Osteocyte (in vitro differentiated cells): ENCODE data around the gene LRRFIP1. TPM values are rescaled to one million over a fixed set of nuclear protein-coding genes. Genes with fewer than 3 reads are reported as not detected.

Experiments used
- DNase-seq: peaks from one replicate; pipeline ENCODE4 v3.0.0; 2021; ENCODE audit warnings: mixed read lengths; ENCODE audit not compliant: unreplicated experiment; ENCODE audit errors: extremely low spot score
- H3K27ac Mint-ChIP-seq: one replicate; pipeline ENCODE4 v1.8.0; 2021; ENCODE audit warnings: mild to moderate bottlenecking, mixed read lengths; ENCODE audit not compliant: unreplicated experiment
- H3K27me3 Mint-ChIP-seq: one replicate; pipeline ENCODE4 v1.8.0; 2021; ENCODE audit warnings: mixed read lengths; ENCODE audit not compliant: unreplicated experiment
- H3K36me3 Mint-ChIP-seq: one replicate; pipeline ENCODE4 v1.8.0; 2021; ENCODE audit warnings: mixed read lengths; ENCODE audit not compliant: unreplicated experiment
- H3K4me1 Mint-ChIP-seq: one replicate; pipeline ENCODE4 v1.8.0; 2021; ENCODE audit warnings: mixed read lengths; ENCODE audit not compliant: unreplicated experiment
- H3K4me3 Mint-ChIP-seq: one replicate; pipeline ENCODE4 v1.8.0; 2021; ENCODE audit warnings: mild to moderate bottlenecking, moderate library complexity, mixed read lengths; ENCODE audit not compliant: unreplicated experiment
- H3K9me3 Mint-ChIP-seq: one replicate; pipeline ENCODE4 v1.8.0; 2021; ENCODE audit warnings: mixed read lengths; ENCODE audit not compliant: unreplicated experiment
- total RNA-seq: library from RNA; stranded (reverse); gene quantifications from 2 replicates; pipeline ENCODE4 v1.2.1, GENCODE V29; 2021
- TF ChIP-seq, protein P1 (sequence below): fragments of 200-600 bp; sonication (generic); IDR thresholded peaks from 2 replicates; pipeline ENCODE4 v1.5.0; 2021; ENCODE audit warnings: antibody characterized with exemption, mild to moderate bottlenecking, moderate library complexity

The LRRFIP1 gene
- total RNA-seq, 1 donor from 2014 or later: 79.9 TPM

DNA sequence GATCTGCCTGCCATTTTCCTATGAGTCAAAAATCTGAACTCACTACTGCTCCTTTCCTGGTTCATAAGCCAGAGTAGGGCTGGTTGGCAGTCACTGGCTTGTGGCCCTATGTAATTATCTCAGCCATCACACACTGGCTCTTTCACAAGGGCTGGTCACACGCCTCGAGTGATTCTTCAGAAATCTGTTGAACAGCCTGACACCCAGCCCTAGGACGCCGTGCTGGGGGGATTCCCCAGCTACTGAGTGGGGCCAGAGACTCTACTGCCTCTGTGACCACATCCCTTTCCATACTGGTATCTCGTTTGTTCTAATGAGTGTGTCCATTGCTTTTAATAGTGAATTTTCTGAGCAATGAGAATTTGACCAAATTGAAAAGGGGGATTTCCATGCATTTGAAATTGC, 125.4 kb downstream of the LRRFIP1 start:
- DNase-seq: no peak
- Mint-ChIP-seq H3K9me3 (no peaks in the 10 kb centered on the region), H3K36me3 (peaks cover 65% of the 10 kb centered on the region), H3K4me1 (no peaks in the 10 kb centered on the region), H3K4me3 (no peak overlapping the region), H3K27ac (no peak overlapping the region), H3K27me3 (no peaks in the 10 kb centered on the region)
- TF ChIP-seq, protein P1, sequence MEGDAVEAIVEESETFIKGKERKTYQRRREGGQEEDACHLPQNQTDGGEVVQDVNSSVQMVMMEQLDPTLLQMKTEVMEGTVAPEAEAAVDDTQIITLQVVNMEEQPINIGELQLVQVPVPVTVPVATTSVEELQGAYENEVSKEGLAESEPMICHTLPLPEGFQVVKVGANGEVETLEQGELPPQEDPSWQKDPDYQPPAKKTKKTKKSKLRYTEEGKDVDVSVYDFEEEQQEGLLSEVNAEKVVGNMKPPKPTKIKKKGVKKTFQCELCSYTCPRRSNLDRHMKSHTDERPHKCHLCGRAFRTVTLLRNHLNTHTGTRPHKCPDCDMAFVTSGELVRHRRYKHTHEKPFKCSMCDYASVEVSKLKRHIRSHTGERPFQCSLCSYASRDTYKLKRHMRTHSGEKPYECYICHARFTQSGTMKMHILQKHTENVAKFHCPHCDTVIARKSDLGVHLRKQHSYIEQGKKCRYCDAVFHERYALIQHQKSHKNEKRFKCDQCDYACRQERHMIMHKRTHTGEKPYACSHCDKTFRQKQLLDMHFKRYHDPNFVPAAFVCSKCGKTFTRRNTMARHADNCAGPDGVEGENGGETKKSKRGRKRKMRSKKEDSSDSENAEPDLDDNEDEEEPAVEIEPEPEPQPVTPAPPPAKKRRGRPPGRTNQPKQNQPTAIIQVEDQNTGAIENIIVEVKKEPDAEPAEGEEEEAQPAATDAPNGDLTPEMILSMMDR: no peak

DNA sequence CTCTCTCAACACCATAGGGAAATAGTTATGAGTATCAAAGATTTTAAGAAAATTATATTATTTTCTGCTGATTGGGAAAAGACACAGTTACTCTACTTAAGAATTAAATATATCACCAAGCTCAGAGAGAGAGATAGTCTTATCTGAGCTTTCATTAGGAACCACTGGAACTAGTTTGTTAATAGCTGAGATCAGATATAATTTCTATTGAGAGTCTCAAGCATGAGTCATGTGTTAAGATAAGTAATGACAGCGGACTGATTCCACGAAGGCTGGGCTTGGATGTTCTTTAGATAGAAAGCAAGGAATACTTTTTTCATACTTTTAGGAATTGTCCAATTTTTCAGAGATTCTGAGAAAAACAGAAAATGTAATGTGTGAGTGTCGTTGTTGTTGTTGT, 126.8 kb downstream of the LRRFIP1 start:
- no peaks in the 10 kb centered on the region for H3K9me3 Mint-ChIP-seq
- DNase-seq: no peak

GRCh38 chr2:237754626-237755248, 127.3 kb downstream of the LRRFIP1 start:
- no peaks in the 10 kb centered on the region for H3K27me3 Mint-ChIP-seq
- peaks cover 52% of the 10 kb centered on the region for H3K36me3 Mint-ChIP-seq
- H3K9me3 Mint-ChIP-seq: no peaks in the 10 kb centered on the region
- TF ChIP-seq, protein P1: no peak
- no peaks in the 10 kb centered on the region for H3K4me1 Mint-ChIP-seq
- no peak overlapping the region for H3K27ac Mint-ChIP-seq
- no peak for DNase-seq
- no peak overlapping the region for H3K4me3 Mint-ChIP-seq

More for the DNA sequence above, 126.8 kb downstream of the LRRFIP1 start:
- no peaks in the 10 kb centered on the region for H3K4me1 Mint-ChIP-seq
- no peak overlapping the region for H3K4me3 Mint-ChIP-seq
- TF ChIP-seq, protein P1: no peak
- no peaks in the 10 kb centered on the region for H3K27me3 Mint-ChIP-seq
- H3K27ac Mint-ChIP-seq: no peak overlapping the region
- peaks cover 56% of the 10 kb centered on the region for H3K36me3 Mint-ChIP-seq

GRCh38 chr2:237757616-237758015, 130.2 kb downstream of the LRRFIP1 start:
- Mint-ChIP-seq H3K4me1 (no peaks in the 10 kb centered on the region), H3K36me3 (peaks cover 54% of the 10 kb centered on the region), H3K27me3 (no peaks in the 10 kb centered on the region), H3K4me3 (no peak overlapping the region), H3K27ac (no peak overlapping the region), H3K9me3 (no peaks in the 10 kb centered on the region)
- TF ChIP-seq, protein P1: no peak
- DNase-seq: no peak

DNA sequence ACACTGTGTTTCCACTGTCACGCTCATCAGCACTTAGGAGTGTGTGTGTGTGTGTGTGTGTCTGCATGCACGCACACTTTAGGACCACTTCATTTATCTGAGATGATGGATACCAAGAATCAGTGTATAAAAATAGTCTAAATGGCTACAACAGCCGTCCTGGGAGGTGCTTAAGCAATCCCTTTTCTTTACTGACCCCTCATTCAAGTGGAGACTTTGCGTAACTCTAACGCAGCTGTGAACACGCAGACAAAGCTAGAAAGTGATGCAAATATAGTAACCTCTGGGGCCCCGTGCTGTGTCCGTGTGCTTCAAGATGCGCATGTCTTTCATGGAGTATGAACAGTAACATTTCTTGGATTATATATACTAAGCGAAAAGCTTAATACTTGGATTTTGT, 130.8 kb downstream of the LRRFIP1 start:
- Mint-ChIP-seq H3K4me3 (no peak overlapping the region), H3K27ac (no peak overlapping the region), H3K36me3 (peaks cover 51% of the 10 kb centered on the region), H3K27me3 (no peaks in the 10 kb centered on the region), H3K4me1 (no peaks in the 10 kb centered on the region), H3K9me3 (no peaks in the 10 kb centered on the region)
- DNase-seq: no peak
- TF ChIP-seq, protein P1: no peak
